Activated CD8-positive, alpha-beta memory T cell treated with anti-CD3 and anti-CD28 coated beads for 48 hours (primary cell): ENCODE data around the gene ZEB1.
"Not testable (repeated sequence)": the region's sequence is repeated elsewhere in the genome, so short reads cannot be mapped to it uniquely, and the experiment has no call there.

ENCODE experiments used
- DNase-seq, 3 experiments: peaks; one replicate each; pipeline ENCODE4 v3.0.0-alpha.2; 2020; ENCODE audit warnings: low read depth in 2 of 3, low spot score in 2 of 3

ZEB1 gene

DNA sequence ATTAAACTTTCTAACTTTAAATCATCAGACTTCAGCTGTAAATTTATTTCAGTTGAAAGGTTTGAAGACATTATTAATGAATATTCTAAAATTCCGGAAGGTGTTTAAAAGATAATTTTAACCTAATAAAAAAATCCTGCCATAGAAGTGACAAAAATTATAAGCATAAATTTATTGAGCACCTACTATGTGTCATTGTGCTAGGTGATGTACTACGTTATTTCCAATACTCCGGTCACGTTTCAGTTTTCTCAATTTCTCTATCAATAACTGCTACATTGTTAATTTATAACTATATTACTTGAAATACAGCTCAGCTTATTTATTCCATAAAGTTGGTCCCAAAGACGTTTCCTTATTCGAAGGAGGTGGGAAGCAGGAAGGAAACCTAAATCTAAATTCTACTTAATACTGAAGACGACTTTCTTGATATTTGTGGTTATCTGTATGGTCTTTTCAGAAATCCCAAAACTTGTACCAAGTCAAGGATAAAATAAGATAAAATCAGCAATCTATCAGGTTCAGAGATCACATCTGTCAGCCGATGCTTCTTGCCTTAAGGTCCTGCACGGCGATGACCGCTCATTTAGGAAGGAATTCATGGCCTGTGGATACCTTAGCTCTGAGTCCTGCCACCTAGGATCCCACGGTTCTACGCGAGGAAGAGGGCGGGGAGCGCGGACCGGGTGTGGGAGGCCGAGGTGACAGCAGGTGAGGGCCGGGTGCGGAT is 1.2 kb upstream of the ZEB1 start:
- DNase-seq = peak in 1 of 3 experiments; percentile 44

DNA sequence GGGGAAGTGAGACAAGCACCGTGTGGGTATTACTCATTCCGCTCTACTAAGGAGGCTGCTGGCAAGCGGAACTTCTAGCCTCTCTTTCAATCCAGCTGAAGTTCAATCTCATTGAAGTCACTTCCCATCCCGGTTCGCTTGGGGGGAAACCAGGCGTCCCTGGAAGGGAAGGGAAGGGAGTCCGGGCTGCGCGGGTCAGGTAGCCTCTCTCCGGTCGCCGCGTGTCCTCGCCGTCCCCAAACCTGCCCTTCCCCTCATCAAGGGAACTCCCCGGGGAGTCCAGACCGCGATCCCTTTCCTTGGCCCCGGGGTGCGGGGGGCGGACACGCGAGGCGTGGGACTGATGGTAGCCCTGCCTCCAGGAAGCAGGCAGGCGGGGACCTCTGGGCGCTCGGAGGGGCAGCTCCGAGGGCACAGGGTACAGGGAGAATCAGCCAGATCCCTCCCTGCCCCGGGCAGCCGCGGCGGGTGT is 598 bp upstream of the ZEB1 start:
- peak in 2 of 3 experiments; percentile 51 to 62 for DNase-seq

DNA sequence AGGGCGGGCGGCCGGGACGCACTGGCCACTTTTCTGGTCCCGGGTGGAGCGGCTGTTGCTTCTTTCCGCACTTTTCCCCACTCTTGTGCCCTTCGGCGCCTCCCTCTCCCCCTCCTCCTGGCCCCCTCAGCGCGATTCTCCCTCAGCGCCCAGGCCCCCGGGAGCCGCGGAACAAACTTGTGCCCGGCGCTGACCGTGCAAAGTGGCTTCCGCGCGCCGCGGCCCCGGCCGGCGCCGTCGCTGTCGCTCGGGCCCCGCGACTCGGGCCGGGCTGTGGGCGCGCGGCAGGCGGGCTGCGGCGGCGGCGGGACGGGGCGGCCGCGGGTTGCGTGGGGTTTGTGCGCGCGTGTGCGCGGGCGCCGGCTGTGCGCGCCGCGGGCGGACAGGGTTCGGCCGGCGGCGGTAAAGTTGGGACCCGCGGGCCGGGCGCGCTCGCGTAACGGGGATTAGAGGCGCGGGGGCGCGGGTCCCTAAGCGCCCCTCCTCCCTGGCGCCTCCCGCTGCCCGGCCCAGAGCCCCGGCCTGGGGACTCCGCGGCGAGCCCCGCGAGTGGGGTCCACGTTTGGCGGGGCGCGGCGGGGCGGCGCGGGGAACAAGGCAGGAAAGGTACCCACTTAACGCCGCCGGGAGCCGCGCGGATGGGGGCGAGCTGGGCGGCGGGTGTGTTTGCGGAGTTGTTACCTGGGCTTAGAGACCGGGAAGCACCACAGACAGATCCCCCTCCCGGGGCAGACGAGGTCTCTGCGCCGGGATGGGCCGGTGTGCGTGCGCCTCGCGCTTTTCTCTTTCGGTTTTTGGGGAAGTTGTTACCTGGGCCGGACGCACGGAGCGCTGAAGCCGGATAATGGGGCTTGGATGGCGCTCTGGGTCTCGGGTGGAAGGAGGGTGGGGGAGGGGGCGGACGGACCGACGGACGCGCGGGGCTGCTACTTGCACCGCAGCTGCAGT is 860 bp downstream of the ZEB1 start:
- DNase-seq = peak; percentile 12 to 24 (median 14)

DNA sequence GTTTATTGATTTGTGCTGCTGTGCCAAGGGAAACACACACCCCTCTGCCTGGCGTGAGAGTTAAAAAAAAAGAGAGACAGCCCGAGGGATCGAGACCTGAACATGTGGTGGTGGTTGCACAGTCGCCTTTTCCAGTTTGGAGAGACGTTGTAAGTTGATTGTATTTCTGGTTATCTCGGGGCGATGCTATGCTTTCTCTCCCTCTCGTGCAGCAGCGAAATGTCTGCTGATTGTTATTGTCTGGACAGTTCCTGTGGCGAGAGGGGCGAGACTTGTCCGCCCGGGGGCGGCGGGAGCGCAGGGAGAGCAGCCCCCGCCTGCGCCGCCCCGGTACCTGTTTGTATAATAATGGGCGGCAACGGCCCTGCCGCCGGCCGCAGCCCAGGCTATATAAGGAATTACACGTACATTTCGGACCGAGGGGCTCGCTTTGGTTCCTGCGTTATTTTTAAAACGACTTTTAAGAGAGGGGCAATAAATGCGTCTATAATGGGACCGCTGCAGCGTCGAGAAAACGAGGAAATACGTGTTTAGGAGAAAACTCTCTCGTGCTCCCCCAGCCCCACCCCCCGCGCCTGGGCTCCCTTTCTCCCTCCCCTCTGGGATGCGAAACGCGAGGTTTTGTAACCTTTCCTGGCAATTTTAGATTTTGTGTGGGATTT is 1.7 kb downstream of the ZEB1 start:
- DNase-seq = peak in 2 of 3 experiments; percentile 11 to 12

DNA sequence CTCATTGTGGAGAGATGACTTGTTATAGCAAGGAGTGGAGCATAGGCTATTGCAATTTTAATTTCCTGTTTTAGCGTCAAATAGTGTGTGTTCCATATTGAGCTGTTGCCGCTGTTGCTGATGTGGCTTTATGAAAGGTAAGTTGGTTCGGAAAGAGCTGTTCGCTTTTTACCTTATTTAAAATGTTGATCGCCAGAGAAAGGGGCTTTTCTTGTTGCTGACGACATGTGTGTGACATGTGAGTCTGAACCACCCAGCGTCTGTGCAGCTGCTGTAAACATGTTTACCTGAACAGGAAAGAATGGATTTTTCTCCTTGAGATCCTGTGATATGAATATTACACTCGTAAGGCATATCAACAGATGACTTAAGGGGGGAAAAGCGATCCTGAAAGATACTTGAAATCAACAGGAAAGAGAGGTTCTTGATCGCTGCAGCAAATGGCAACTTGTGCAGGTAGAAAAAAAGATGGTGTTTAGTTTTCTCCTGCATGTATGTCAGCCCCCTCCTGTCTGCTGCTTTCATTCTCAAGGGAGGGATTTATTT is 2.5 kb downstream of the ZEB1 start:
- no peak for DNase-seq

DNA sequence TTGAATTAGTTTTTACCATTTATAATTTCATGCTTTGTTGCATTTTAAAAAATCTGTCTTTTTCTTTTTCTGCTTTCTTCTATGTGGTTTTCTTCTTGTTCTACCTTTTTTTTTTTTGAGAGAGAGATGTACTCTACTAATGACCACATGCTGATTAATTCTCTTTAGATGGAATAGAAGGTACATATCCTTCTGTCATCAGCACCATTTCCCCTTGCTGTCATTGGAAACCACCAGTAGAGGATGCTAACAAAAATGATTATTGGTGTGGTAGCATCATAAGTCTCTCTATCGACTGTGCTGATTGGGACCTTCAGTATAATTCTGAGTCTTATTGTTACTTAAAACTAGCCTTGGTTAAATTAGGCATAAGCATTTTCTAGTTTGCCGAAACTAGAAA is 3.6 kb downstream of the ZEB1 start:
- no peak for DNase-seq

- no peak for DNase-seq
Observed at GRCh38 chr10:31340343-31340742, 21.3 kb downstream of the ZEB1 start.

- no peak for DNase-seq
Observed at GRCh38 chr10:31341552-31341951, 22.5 kb downstream of the ZEB1 start.

DNA sequence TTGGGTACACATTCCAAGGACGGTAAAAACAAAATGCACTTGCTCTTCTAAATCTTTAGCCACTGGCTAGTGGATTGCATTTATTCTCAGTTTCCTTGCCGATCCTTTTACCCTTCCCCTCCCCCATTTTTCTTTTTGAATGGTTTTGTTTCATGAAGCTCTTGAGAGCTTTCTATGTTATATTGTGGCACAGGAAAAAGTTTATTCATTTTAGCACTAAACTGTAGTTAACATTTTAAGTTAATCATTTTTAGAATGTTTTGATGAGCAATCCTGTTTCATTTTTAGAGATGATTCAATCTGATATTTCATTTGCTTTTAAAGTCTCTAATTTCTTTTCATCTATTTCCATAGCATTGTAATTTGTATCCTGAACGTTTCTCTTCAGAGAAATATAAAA is 24.0 kb downstream of the ZEB1 start:
- DNase-seq = no peak

DNA sequence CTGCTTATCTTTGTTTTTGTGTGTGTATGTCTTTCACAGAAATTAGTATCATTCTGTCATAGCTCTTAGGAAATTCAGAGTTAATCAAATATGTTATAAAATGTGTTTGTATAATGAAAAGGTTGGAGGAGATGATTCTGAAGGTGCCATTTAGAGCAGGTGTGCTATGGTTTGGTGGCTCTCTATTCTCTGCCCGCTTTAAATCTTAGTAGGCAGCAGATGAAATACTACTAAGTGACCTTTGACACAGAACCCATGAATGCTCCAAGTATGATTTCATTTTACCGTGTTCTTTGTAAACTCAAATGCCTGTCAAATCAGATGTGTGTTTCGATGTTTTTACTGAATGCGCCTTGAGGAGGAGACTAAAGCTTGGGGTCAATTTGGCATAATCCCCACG is 24.5 kb downstream of the ZEB1 start:
- no peak for DNase-seq

DNA sequence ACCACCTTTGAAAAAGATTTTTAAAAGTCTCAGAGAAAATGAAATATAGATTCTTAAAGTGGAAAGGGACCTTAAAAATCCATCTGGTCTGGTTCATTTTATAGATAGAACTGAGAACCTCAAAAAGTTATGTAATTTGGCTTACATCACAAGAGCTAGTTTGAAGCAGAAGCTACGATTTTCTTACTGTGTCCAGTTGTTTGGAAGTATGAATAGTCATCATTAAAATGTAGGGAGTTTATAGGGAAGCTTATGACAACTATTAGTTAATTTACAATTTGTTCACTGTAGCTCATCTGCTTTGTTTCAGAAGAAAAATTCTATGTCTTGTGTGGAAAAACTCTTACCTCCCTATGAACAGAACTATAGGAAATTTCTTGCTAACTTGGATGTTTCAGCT is 26.9 kb downstream of the ZEB1 start:
- DNase-seq = no peak

DNA sequence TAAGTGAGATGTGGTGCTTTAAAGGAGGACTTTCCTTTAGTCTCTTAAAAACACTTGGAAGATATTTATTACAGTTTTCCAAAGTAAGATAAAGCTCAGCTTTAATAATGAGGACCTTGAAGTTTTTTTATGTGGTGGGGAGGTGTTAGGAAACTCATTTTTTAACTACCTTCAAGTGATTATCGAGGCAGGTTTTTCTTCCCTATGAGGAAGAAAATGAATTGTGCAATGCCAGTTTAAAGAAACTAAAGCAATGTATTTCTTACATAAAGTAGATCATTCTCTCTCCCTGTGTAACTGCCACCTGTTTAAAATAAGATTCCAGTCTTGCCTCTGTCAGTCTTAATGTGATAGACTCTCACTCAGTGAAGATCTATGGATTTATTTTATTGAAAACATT is 27.9 kb downstream of the ZEB1 start:
- DNase-seq = no peak

GRCh38 chr10:31347705-31348104 is 28.7 kb downstream of the ZEB1 start:
- no peak for DNase-seq

DNA sequence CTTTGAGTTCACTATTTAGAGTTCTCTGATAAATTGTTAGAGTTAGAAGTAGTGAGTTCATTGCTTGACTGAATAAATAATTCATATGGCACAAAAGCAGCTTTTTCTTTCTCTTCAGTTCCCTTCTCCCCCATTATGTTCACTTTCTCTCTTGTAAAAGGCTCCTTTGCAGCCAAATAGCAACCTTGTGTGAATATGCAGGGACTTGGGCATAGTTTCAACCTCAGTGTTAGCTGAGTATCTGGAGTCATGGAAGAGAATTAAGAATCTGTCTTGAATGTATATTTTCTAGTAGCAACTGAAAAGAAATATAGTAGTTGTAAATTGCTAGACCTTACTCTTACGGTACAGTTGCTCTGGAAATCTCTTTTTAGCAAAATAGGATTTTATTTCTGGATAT is 31.9 kb downstream of the ZEB1 start:
- no peak for DNase-seq

DNA sequence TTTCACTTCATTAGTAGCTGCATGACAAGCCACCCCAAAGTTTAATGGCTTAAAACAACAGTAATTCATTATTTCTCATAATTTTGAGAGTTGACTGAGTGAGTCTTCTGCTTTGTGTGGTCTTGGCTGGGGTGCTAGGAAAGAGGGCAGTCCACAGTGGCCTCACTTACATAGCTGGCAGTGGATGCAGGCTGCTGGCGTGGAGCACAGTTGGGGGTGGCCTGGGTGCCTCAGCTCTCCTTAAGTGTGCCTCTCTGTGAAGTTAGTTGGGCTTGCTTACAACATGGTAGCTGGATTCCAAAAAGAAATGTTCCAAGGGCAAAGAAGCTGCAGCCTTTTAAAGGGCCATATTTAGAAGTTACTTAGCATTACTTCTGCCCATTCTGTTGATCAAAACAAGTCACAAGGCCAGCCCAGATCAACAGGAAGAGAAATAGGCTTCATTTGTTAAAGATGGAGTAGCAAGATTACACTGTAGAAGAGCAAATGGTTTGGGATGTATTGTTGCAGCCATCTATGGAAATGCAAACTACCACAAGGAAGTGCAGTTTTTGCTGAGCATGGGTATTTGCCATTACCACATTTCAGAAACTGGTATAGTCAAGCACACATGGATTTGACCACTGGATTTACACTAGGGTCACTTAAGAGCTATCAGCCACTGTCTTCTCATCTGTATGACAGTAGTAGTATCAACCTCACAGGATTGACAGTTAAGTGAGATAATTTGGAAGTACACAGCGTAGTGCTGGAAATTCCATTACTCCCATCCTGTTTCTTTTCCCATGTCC is 33.6 kb downstream of the ZEB1 start:
- no peak for DNase-seq

DNA sequence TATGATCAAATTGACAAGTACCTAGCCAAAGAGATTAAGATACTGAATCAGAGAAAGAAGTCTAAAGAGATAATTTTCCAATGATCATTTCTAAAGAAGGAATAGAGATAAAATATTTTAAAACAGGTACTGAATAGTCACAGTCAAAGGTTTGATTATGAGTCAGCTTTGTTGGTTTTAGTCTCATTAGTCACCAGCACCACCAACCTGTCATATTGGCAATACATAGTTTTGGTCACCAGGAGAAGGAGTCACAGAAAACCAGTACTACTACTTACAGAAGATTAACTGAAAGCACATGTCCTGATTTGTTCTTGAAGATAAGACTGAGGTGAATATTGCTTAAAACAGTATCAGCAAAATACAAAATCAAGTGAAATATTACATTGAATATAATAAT is 34.6 kb downstream of the ZEB1 start:
- DNase-seq = no peak

GRCh38 chr10:31358688-31359330 is 39.8 kb downstream of the ZEB1 start:
- DNase-seq = no peak

- DNase-seq = no peak
Observed at GRCh38 chr10:31359979-31360378, 41.0 kb downstream of the ZEB1 start.

- DNase-seq = not testable (repeated sequence)
Observed at GRCh38 chr10:31361475-31361874, 42.5 kb downstream of the ZEB1 start.

GRCh38 chr10:31362023-31362641 is 43.1 kb downstream of the ZEB1 start:
- no peak for DNase-seq
